Measurements from ENCODE around the gene PRKX.
A peak's percentile ranks its signal among the peaks of the same experiment; 100 is the strongest.
"Not testable (repeated sequence)": the region's sequence is repeated elsewhere in the genome, so short reads cannot be mapped to it uniquely, and the experiment has no call there.

Gene PRKX

GRCh38 chrX:3639236-3639635, 74.2 kb downstream of the PRKX start:
- no peak overlapping the region for H3K27ac Mint-ChIP-seq
- no peaks in the 10 kb centered on the region for H3K27me3 Mint-ChIP-seq (ENCODE audit: low read depth)
- no peak for TF ChIP-seq CTCF (IDR thresholded peaks at IDR 0.05; ENCODE audit: unreplicated experiment in 3 of 3)
- H3K9me3 Mint-ChIP-seq: peaks cover 4% of the 10 kb centered on the region
- no peak overlapping the region for H3K4me3 Mint-ChIP-seq
- no peaks in the 10 kb centered on the region for H3K4me1 Mint-ChIP-seq
- peaks cover 48% of the 10 kb centered on the region for H3K36me3 Mint-ChIP-seq (ENCODE audit: low read depth)

- no peak overlapping the region for H3K27ac Mint-ChIP-seq
- H3K4me3 Mint-ChIP-seq: no peak overlapping the region
- peak; percentile 78 to 87 (median 86) for TF ChIP-seq CTCF (IDR thresholded peaks at IDR 0.05; ENCODE audit: unreplicated experiment in 3 of 3)
- H3K27me3 Mint-ChIP-seq (ENCODE audit: low read depth): no peaks in the 10 kb centered on the region
- peaks cover 40% of the 10 kb centered on the region for H3K36me3 Mint-ChIP-seq (ENCODE audit: low read depth)
- H3K9me3 Mint-ChIP-seq: no peaks in the 10 kb centered on the region
- no peaks in the 10 kb centered on the region for H3K4me1 Mint-ChIP-seq
These were observed 75.1 kb downstream of the PRKX start for GRCh38 chrX:3638280-3638873.

GRCh38 chrX:3636803-3637202, 76.6 kb downstream of the PRKX start:
- no peaks in the 10 kb centered on the region for H3K4me1 Mint-ChIP-seq
- no peaks in the 10 kb centered on the region for H3K27me3 Mint-ChIP-seq (ENCODE audit: low read depth)
- no peak overlapping the region for H3K27ac Mint-ChIP-seq
- H3K9me3 Mint-ChIP-seq: peaks cover 3% of the 10 kb centered on the region
- TF ChIP-seq CTCF (IDR thresholded peaks at IDR 0.05; ENCODE audit: unreplicated experiment in 3 of 3): no peak
- peaks cover 37% of the 10 kb centered on the region for H3K36me3 Mint-ChIP-seq (ENCODE audit: low read depth)
- no peak overlapping the region for H3K4me3 Mint-ChIP-seq

GRCh38 chrX:3631196-3631595, 82.3 kb downstream of the PRKX start:
- Mint-ChIP-seq H3K36me3 (ENCODE audit: low read depth) (peaks cover 68% of the 10 kb centered on the region), H3K4me1 (no peaks in the 10 kb centered on the region), H3K27ac (no peak overlapping the region), H3K27me3 (ENCODE audit: low read depth) (no peaks in the 10 kb centered on the region), H3K9me3 (peaks cover 15% of the 10 kb centered on the region), H3K4me3 (no peak overlapping the region)
- no peak for TF ChIP-seq CTCF (IDR thresholded peaks at IDR 0.05; ENCODE audit: unreplicated experiment in 3 of 3)

GRCh38 chrX:3627594-3627993, 85.9 kb downstream of the PRKX start:
- no peak overlapping the region for H3K4me3 Mint-ChIP-seq
- H3K36me3 Mint-ChIP-seq (ENCODE audit: low read depth): peaks cover 78% of the 10 kb centered on the region
- no peak for TF ChIP-seq CTCF (IDR thresholded peaks at IDR 0.05; ENCODE audit: unreplicated experiment in 3 of 3)
- peaks cover 15% of the 10 kb centered on the region for H3K9me3 Mint-ChIP-seq
- H3K27ac Mint-ChIP-seq: no peak overlapping the region
- no peaks in the 10 kb centered on the region for H3K27me3 Mint-ChIP-seq (ENCODE audit: low read depth)
- no peaks in the 10 kb centered on the region for H3K4me1 Mint-ChIP-seq

GRCh38 chrX:3621414-3621813, 92.0 kb downstream of the PRKX start:
- no peak for TF ChIP-seq CTCF (IDR thresholded peaks at IDR 0.05; ENCODE audit: unreplicated experiment in 3 of 3)
- no peaks in the 10 kb centered on the region for H3K4me1 Mint-ChIP-seq
- H3K4me3 Mint-ChIP-seq: no peak overlapping the region
- no peaks in the 10 kb centered on the region for H3K9me3 Mint-ChIP-seq
- H3K27ac Mint-ChIP-seq: peak overlapping the region in 1 of 3 experiments; percentile 40
- H3K36me3 Mint-ChIP-seq (ENCODE audit: low read depth): peaks cover 78% of the 10 kb centered on the region
- H3K27me3 Mint-ChIP-seq (ENCODE audit: low read depth): no peaks in the 10 kb centered on the region

- H3K27ac Mint-ChIP-seq; H3K4me1 Mint-ChIP-seq; H3K27me3 Mint-ChIP-seq (ENCODE audit: low read depth); H3K4me3 Mint-ChIP-seq; H3K9me3 Mint-ChIP-seq: not testable (repeated sequence)
- peaks cover 73% of the 10 kb centered on the region for H3K36me3 Mint-ChIP-seq (ENCODE audit: low read depth)
These were observed 101.7 kb downstream of the PRKX start for GRCh38 chrX:3611744-3612143.

Measured in nephron (organoid).